GM18909 (cell line): Measurements from ENCODE around the gene PPP1R2.
"Not testable (repeated sequence)": the region's sequence is repeated elsewhere in the genome, so short reads cannot be mapped to it uniquely, and the experiment has no call there.

Source experiments
- ATAC-seq: cut with Tn5 transposase; IDR thresholded peaks from one replicate; pipeline ENCODE4 v1.9.1; 2021; ENCODE audit warnings: mild to moderate bottlenecking; ENCODE audit not compliant: unreplicated experiment, poor library complexity

The PPP1R2 gene

DNA sequence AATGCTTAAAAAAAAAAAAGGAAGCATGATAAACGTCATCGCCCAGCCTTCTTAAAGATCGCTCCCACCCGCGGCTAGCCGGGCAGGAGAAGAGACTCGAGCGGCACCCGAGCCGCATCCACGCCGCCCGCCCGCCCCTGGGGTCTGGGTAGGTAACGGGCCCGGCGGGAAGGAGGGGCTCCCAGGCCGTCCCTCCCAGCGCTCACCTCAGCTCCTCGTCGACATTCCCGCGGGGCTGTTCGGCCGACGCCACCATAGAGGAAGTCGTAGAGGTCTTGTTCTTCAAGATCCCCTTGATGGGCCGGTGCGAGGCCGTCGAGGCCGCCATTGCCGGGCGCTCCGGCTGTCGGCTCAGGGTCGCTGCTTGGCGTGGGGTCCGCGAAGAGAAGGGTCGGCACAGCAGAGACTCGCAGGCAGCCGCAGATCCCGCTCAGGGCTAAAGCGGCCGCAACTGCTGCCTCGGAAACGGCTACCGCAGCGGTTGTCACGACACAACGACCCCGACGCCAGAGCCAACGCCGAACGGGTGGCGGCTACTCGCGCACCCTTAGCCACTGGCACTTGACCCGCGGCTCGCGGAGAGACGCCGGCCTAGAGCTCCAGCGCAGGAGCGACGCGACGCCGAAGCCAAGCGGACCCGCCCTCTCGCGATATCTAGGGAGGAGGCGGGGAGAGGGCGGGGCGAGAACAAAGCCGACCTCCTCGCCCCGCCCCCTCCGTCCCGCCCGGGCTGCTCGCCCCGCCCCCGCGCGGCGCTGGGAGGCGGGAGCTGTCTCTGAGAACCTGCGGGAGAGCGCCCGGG is at the start of gene PPP1R2:
Gene PPP1R2, minus strand, starts transcription at position 628 of the 802 bp plus-strand sequence. Its CDS starts 300 bp downstream, at position 328.
- ATAC-seq = peak; percentile 74

DNA sequence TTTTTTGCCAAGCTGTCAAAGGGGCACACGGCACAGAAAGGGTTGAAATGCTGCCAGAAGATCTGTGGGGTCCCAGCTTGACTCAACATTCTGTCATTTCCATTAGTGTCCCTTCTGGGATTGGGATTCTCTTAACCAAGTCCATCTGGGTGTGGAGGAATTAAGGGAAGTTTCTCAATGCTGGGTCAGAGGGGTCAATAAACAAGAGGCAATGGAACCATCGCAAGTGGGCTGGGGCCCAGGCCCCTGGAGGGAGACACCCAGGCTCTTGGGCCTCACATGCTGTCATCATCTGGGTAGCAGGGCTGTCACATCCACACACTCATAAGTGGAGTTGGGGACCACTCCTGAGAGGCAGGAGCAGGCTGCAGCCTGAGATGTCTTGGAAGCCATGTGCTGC is 48.7 kb upstream of the PPP1R2 start:
- ATAC-seq = no peak

DNA sequence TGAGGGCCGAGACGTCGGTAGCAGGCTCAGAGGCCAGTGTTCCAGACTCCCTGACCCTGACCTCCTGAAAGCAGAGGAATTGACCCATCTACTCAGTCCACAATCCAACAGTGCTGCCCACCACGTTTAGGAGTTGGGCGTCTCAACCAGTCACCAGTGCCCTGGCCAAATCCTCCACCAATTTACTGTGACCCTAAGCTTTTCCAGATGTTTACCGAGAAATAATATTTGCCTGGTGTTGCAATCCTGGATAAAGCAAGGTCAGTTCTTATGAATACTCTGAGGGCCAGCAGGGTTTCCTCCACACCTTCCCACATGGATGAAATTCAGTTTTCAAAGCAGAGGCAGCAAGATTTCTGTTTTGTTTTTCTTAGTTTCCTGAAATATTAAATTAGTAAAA is 48.1 kb upstream of the PPP1R2 start:
- no peak for ATAC-seq

DNA sequence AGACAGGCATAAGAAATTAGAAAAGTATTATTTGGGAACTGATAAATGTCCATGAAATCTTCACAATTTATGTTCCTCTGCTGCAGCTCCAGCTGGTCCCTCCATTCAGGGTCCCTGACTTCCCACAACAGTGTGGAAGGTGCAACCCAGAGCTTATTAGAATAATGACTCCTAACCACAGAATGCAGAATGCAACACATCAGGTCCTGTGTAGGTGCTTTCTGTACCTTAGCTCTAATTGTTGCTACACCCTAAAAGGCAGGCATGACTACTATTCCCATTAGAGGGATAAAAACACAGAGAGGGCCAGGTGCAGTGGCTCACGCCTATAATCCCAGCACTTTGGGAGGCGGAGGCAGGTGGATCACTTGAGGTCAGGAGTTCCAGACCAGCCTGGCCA is 47.3 kb upstream of the PPP1R2 start:
- ATAC-seq = not testable (repeated sequence)

DNA sequence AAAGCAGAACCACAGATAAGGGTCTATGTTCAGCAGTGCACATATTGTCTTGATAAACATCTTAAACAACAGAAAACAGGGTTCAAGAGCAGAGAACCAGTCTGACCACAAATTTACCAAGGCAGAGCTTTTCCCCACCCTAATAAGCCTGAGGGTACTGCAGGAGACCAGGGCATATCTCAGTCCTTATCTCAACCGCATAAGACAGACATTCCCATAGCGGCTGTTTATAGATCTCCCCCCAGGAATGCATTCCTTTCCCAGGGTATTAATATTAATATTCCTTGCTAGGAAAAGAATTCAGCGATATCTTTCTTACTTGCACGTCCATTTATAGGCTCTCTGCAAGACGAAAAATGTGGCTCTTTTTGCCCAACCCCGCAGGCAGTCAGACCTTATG is 46.7 kb upstream of the PPP1R2 start:
- not testable (repeated sequence) for ATAC-seq

DNA sequence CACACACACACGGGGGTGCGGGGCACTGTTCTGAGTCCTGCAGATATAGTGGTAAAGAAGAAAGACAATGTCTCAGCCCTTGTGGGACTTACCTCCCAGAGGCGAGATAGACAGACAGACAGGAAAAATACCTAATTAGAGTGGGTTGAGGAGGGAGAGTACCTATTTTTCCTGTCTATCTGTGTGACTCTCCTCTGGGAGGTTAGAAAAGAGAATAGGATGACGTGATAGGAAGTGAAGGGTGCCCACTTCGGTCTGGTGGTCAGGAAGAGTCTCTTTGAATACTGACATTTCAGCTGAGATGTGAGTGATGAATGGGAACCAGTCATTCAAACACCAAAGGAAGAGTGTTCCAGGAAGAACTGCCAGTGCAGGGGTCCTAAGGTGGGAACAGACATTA is 44.7 kb upstream of the PPP1R2 start:
- no peak for ATAC-seq

DNA sequence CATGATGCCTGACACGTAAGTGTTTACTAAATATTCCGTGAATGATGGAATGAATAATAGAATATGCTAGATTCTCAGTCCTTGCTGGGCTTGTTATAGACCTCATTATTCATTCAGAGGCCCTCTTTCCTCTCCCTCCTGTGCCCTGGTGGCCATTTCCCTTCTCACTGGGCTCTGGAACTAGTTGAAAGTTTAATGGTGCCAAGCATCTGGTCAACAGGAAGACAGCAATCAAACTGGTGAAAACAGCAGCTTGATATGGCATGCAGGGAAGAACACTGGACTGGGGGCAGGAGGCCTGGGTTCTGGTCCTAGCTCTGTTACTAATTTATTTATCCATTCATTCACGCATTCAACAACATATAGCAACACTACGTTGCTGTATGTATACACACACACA is 44.3 kb upstream of the PPP1R2 start:
- ATAC-seq = no peak

DNA sequence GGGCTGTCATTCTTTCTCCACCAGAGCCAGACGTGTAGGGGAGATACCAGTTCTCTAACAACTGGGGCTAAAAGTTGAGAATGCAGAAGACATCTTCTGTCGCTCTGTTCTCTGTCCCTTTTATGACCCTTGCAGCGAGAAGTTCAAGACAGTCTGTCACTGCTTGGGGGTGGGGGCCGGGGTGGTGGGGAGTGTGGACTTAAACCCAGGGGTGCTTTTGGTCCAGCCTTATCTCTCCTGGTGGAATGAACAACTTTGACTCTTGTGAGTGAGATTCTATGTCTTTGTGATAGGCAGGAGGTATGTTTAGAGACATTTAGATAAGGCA is 41.4 kb upstream of the PPP1R2 start:
- ATAC-seq = no peak

DNA sequence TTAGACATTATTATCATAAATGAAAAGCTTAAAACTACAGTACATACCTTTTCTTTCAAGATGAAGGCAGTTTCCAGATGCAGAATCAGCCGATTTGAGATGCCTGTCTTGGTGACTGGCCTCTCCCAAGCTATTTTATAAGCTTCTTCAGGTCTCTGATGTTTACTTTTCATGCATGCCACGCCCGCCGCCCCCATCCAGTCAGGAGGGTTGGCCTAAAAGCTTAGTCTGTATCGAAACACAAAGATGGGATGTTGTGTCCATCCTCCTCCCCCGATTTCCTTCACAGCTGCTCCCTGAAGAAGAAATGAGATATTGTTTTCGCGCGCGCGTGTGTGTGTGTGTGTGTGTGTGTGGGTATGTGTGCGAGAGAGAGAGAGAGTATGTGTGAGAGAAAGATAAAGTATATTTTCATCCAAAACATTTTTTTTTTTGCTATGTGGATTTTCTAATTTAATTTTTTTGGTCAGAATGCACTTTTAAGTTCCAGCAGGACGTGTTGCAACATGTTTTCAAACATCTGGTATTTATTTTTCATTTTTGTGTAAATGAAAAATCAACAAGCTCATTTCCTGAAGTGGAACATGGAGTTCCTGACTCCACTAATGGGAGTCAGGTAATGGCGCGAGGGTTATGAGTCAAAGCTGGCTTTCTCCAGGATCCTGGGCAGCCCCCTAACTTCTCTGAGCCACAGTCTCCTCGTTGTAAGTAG is 40.9 kb upstream of the PPP1R2 start, which contains the start of gene APOD:
Gene APOD, minus strand, starts transcription at position 110 of the 712 bp plus-strand sequence. CDS start 4,479 bp downstream, outside the sequence.
- ATAC-seq = no peak

DNA sequence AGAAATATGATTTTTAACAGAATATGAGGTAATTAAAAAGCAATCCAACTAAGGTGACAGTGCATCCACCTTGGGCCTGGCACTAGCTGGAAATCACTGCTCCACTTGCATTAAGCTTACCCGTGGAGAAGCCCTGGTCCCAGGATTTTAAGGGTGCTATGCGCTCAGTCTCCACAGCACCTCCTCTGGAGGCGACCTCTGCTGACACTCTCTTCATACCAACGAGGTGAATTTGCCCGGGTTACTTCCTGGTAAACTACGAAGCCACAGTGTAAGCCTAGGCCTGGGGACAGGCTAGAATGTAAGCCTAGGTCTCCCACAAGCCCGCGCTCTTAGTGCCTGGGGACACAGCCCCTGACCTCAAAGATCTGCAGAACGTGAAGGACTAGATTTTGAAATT is 39.8 kb upstream of the PPP1R2 start:
- ATAC-seq = no peak

DNA sequence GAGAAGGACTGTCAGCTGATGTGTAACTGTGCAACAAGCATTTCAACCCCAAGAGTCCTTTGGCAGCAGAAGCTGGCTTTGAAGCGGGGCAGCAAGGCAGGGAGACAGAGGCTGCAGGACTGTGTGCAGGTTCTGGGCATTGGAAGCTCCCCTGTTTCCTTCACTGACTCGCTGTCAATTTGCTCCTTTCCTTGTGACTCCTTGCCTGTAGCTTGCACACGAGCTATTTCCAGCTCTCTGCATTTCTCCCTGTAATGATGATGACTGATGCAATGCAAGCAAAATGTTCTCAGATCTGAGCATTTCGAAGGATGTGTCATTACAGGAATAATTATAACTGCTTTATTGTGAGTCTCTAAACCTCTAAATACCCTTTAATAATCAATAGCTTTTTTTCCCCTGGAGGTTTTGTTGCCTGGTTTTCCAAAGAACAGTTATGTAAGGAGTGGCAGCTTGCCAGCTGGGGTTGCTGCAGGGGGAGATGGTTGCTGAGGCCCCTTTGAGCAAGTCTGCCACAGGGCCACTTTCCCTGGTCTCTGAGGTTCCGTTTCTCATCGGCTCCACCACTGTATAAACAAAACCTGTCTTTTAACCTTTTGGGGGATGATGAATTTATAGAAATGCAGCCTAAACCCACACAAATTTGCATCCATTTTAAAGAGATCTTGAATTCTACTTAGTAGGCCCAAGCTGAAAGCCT is 37.8 kb upstream of the PPP1R2 start:
- no peak for ATAC-seq

DNA sequence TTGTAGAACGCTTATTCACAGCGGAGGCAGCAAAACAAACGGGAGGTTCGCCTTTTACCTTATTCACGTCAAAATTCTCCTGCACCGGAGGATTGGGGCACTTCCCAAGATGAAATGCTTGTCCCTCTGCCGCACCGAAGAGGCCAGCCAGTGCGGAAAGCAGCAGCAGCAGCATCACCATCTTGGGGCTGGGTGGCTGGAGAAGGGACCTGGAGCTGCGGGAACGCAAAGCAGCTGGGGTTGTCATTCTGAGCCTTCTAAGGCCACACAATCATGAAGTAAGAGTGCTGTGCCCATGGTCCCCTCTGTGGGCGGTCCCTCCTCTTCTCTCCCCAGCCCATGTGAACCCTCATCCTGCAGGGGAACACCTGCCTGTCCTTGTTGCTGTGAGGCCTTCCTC is 36.2 kb upstream of the PPP1R2 start:
- ATAC-seq = no peak

DNA sequence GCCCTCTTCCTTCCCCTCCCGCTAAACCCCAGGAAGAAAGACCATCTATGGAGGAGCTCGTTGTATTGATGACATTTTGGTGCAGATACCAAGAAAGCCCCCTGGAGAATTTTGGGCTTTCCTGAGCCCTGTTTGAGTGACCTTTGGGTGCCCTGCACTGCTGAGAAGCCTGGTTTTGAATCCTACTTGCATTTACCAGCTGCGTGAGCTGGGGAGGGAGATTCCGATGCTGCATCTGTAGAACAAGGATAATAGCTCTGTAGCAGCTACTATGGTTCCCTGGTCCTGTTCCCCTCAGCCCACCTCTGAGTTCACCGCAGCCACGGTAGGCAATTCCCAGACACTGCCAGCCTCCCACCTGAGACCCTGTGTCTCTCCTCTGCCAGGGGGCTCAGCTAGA is 35.4 kb upstream of the PPP1R2 start:
- no peak for ATAC-seq

DNA sequence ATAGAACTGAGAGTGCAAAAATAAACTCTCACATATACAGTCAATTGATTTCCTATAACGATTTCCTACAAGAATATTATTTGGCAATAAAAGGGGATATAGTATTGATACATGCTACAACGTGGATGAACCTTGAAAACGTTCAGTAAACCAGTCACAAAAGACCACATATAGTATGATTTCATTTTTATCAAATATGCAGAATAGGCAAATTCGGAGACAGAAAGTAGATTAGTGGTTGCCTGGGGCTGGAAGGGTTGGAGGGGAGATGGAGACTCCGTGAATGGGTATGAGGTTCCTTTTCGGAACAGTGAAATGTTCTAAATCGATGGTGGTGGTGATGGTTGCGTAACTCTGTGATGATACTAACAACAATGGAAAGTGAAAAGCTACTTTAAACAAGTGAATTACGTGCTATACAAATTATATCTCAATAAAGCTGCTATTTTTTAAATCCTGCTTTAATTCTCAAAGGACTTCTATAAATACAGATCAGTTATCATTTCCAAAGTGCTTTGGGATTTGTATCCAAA is 34.6 kb upstream of the PPP1R2 start:
- no peak for ATAC-seq

DNA sequence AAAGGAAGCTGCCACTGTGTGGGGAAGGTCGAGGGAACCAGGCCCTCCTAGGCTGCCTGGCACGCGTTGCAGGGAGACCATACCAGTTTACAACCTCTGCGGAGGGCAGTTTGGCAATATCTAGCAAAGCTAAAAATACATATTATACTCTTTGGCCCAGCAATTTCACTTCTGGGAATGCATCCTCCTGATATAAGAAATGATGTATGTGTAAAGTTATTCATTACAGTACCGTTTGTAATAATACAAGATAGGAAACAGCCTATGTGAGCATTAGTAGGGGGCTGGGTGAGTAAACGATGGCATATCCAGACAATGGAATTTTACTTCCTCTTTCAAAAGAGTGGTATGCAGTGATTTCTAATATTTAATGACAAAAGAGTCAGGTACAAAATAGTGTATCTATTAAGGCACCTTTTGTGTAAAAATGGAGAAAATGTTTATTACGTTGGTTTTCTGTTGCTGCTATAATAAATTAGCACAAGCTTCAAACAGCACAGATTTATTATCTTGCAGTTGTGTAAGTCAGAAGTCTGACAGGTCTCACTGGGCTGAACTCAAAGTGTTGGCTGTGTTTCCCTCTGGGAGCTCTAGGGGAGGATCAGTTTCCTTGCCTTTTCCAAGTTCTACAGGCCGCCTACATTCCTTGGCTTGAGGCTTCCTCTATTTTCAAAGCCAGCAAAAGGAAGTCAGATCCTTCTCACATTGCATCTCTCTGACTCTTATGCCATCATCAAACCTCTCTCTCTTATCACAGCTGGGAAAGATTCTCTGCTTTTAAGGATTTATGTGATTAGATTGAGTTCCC is 31.6 kb upstream of the PPP1R2 start:
- ATAC-seq = no peak

DNA sequence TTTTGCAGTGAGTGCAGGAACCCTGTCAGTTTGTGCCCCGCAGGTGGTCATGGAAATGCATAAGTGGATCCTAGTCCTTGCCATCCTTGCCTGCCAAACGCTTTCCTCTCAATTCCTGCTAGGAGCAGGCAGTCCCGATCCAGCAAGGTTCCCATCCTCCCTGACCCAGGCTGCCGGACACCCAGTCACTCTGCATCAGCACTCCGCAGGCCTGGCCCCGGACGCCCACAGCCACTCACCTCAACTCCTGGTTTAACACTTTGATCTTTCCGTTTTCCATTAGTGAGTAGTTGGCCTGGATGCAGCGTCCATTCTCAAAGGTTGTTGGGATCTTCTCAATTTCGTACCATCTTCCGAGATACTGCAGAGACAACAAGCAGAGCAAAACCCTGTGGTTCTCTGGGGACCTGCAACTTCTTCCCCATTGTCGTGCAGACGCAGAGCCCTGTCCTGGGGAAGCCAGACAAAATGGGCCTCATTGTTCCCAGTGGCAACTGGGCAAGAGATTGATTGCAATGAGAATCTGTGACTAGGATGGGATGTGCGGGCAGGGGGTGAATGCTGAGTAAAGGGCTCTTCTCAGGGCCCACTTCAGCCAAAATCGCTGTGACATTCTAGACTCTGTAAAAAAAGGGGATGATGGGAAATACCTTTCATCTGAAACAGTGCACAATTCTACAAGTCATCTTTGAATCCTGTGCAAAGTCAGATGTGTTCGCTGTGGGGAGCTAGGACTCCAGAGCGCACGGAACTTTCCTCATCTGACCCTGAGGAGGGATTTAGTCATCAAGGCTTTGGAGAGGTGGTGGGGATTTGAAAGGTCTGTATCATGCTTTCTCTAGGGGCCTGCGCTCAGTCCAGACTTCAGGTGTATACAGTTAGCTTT is 30.7 kb upstream of the PPP1R2 start:
- ATAC-seq = no peak

DNA sequence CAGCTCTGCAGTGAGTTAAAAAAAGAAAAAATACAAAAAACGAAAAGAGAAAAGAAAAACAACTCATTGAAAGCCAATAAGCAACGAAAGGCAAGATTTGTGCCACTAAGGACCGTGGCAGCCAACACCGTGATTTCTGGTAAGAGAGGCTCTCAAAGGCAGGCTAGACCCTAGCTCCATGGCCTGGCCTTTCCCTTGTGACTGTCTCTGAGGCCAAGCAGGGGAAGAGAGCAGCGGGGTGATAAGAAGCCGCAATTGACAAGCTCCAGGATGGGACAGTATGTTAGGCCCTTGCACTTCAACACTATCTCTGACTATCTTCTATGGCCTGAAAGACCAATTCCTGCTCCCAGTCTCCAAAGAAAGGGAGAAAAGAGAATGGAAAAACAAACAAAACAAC is 28.2 kb upstream of the PPP1R2 start:
- ATAC-seq = no peak

DNA sequence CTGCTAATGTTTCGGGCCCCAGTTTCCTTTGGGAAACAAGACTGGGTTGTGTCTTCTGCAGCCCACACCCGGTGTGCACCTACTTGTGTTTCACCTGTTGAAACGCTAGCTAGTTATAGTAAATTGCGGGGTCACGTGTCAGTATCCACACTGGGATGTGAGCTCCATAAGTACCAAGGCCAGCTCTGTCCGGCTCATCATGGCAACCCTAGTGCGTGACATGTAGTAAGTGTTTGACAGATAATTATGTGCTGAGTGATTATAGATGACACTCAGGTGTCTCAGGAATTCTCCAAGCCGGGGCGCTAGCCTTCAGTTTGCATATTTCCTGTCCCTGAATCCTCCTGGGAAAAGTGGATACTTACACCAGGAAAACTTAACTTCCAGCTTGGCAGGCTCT is 27.8 kb upstream of the PPP1R2 start:
- ATAC-seq = no peak

DNA sequence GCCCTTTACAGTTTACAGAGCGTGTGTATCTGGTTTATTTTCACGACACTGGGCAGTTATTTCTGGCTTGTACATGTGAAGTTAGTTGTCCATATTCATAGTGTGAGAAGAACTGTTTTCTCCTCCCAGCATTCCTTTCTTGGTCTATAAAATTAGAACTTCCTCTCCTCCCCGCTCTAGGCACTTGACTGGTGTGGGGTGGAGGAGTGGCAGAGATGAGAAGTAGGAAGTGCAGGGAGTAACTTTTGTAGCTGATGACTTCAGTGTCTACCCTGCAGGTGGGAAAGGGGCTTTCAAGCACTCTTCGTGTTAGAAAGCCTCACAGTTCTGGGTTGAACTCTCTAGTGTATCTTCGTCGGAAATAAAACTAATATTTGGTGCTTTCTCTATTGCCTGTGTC is 27.2 kb upstream of the PPP1R2 start:
- ATAC-seq = no peak
